HL-60 (cell line): ENCODE measurements around the gene TAF4.

Experiments
- DNase-seq, 2 experiments: peaks; one replicate each; pipeline ENCODE4 v3.0.0-alpha.2; 2010 to 2020; ENCODE audit warnings: low read depth in 1 of 2, low spot score in 1 of 2
- H3K27ac ChIP-seq: fragments of 250-450 bp; sonication (Bioruptor Pico); replicated peaks from 2 replicates; pipeline ENCODE4 v1.5.1; 2020; ENCODE audit warnings: mild to moderate bottlenecking, moderate library complexity
- H3K27me3 ChIP-seq: fragments of 250-450 bp; sonication (Bioruptor Pico); 2 replicates; pipeline ENCODE4 v1.5.1; 2021; ENCODE audit warnings: mild to moderate bottlenecking, moderate library complexity; ENCODE audit not compliant: insufficient read depth, poor library complexity, severe bottlenecking
- H3K4me3 ChIP-seq: replicated peaks from 2 replicates; pipeline ENCODE4 v1.5.1; 2011; ENCODE audit warnings: mild to moderate bottlenecking, control low read depth, low read length; ENCODE audit not compliant: insufficient read depth
- GABPA ChIP-seq: IDR thresholded peaks from 2 replicates; pipeline ENCODE4 v1.6.1; 2012; ENCODE audit warnings: low read depth
- POLR2AphosphoS5 ChIP-seq: IDR thresholded peaks from 2 replicates; pipeline ENCODE4 v1.6.1; 2012; ENCODE audit warnings: low read depth
- SPI1 ChIP-seq: IDR thresholded peaks from 2 replicates; pipeline ENCODE4 v1.6.1; 2012; ENCODE audit warnings: low read depth, mild to moderate bottlenecking, borderline replicate concordance
- TF ChIP-seq, protein P1 (sequence below): IDR thresholded peaks from one replicate; pipeline ENCODE4 v1.5.1; 2011; ENCODE audit warnings: low read length, control low read depth, inconsistent platforms; ENCODE audit not compliant: insufficient read depth
- TF ChIP-seq, protein P2 (sequence below): IDR thresholded peaks from 2 replicates; pipeline ENCODE4 v1.6.1; 2012; ENCODE audit warnings: low read depth; ENCODE audit not compliant: insufficient replicate concordance

The TAF4 gene

DNA sequence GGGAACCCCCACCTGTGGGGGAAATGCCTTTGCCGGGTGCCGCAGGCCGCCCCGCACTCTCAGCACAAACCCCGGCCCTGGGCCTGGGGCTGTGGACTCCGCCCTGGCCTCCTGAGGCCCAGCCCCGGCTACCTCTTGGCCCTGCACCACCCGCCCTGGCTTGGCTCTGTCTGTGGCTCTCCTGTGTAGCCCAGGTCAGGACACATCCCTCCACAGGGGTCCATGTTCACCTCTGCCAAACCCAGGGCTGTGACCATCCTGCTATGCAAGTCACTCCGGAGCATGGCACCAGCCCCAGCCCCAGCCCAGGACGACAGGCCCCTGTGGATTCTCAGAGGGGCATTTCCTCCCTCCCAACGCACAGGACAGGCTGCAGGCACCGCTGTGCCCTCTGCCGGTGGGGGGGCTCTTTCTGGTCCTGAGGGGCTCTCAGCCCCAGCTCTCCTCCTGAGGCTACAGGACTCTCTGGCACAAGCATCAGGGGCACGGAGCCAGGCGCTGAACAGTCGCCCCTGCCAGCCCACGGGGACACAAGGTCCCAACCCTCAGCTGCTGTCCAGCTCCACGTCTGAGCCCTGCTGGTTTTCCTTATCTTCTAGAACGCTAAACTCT, 45.7 kb downstream of the TAF4 start:
- Histone ChIP-seq H3K27me3 (no peaks in the 10 kb centered on the region), H3K27ac (no peak overlapping the region), H3K4me3 (no peak overlapping the region)
- TF ChIP-seq, protein P1, sequence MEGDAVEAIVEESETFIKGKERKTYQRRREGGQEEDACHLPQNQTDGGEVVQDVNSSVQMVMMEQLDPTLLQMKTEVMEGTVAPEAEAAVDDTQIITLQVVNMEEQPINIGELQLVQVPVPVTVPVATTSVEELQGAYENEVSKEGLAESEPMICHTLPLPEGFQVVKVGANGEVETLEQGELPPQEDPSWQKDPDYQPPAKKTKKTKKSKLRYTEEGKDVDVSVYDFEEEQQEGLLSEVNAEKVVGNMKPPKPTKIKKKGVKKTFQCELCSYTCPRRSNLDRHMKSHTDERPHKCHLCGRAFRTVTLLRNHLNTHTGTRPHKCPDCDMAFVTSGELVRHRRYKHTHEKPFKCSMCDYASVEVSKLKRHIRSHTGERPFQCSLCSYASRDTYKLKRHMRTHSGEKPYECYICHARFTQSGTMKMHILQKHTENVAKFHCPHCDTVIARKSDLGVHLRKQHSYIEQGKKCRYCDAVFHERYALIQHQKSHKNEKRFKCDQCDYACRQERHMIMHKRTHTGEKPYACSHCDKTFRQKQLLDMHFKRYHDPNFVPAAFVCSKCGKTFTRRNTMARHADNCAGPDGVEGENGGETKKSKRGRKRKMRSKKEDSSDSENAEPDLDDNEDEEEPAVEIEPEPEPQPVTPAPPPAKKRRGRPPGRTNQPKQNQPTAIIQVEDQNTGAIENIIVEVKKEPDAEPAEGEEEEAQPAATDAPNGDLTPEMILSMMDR: no peak
- no peak for TF ChIP-seq POLR2AphosphoS5
- TF ChIP-seq SPI1: no peak
- TF ChIP-seq GABPA: no peak
- TF ChIP-seq, protein P2, sequence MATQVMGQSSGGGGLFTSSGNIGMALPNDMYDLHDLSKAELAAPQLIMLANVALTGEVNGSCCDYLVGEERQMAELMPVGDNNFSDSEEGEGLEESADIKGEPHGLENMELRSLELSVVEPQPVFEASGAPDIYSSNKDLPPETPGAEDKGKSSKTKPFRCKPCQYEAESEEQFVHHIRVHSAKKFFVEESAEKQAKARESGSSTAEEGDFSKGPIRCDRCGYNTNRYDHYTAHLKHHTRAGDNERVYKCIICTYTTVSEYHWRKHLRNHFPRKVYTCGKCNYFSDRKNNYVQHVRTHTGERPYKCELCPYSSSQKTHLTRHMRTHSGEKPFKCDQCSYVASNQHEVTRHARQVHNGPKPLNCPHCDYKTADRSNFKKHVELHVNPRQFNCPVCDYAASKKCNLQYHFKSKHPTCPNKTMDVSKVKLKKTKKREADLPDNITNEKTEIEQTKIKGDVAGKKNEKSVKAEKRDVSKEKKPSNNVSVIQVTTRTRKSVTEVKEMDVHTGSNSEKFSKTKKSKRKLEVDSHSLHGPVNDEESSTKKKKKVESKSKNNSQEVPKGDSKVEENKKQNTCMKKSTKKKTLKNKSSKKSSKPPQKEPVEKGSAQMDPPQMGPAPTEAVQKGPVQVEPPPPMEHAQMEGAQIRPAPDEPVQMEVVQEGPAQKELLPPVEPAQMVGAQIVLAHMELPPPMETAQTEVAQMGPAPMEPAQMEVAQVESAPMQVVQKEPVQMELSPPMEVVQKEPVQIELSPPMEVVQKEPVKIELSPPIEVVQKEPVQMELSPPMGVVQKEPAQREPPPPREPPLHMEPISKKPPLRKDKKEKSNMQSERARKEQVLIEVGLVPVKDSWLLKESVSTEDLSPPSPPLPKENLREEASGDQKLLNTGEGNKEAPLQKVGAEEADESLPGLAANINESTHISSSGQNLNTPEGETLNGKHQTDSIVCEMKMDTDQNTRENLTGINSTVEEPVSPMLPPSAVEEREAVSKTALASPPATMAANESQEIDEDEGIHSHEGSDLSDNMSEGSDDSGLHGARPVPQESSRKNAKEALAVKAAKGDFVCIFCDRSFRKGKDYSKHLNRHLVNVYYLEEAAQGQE: no peak
- DNase-seq: no peak

DNA sequence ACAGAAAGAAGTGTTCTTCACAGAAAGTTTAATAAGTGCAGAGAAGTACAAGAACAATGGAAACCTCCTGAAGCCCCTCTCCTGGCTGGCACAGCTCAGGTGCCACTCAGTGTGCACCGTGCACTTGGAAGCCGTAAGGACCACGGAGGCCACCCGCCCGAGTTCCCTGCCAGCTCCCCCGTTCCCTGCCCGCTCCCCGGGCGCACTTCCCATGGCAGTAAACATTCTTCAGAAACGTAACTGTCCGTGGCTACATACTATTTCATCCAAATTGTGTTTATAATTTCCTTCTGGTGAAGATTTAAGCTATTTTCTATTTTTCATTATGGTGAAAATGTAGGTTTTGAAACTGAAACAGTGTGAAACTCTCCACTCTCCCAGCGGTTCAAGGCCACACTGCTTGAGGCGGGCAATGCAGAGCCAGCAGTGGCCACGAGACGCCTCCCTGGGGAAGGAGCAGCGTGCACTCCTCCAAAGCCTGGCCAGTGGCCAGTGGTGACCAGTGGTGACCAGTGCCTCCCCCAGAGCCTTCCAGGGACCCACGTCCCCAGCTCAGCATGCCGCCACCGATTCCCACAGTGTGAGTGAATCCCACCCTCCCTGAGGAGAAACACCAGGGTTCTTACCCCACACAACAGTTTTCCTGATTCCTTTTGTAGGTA, 46.4 kb downstream of the TAF4 start:
- no peak overlapping the region for H3K27ac ChIP-seq

DNA sequence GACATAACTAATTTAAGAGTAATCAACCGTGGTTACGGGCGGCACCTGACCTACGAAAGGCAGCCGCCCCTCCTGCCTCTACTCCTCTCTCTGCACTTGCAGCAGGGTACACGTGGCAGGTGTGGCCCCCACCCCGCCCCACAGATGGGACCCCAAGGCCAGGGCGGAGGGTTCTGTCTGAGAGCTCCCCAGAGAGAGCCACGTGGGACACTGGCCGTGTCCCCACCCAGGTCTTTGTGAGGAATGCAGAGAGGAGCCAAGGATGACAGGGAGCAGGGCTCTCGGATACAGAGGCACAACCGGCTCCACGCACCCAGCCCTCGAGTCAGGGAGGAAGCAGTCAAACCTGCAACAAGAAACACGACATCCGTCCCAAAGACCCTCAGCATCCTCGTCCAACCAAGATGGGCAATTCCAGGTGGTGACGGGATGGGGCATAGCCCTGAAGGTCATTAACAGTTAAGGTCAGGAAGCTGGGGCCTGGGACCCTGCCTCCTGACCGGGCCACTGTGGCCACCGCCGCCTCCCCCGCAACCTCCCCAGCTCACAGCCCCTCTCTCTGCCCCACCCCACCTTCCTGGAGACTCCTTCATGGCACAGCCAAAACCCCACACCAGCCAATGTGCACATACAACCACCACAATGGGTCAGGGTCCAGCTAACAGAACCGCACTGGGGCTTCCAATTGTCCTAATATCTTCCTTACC, 47.1 kb downstream of the TAF4 start:
- no peak for TF ChIP-seq GABPA
- no peak for TF ChIP-seq SPI1
- TF ChIP-seq, protein P1: no peak
- TF ChIP-seq, protein P2: no peak
- no peak for TF ChIP-seq POLR2AphosphoS5

More for the DNA sequence above, 46.4 kb downstream of the TAF4 start:
- H3K4me3 ChIP-seq: no peak overlapping the region
- H3K27me3 ChIP-seq: no peaks in the 10 kb centered on the region
- no peak for DNase-seq
- TF ChIP-seq, protein P2: no peak
- TF ChIP-seq, protein P1: no peak
- TF ChIP-seq SPI1 (no peak), POLR2AphosphoS5 (no peak), GABPA (no peak)

More for the DNA sequence above, 47.1 kb downstream of the TAF4 start:
- Histone ChIP-seq H3K27me3 (no peaks in the 10 kb centered on the region), H3K4me3 (no peak overlapping the region), H3K27ac (no peak overlapping the region)
- no peak for DNase-seq
